HEK293 (cell line): ENCODE measurements around the gene GALNT9.

ENCODE experiments used
- CTCF ChIA-PET: fragments of 350-600 bp; formaldehyde crosslinking; extraction: SDS; loops from one replicate; lab custom pipeline; 2021; ENCODE audit warnings: antibody characterized with exemption; lab: Yijun Ruan, JAX
- POLR2A ChIA-PET: fragments of 300-600 bp; formaldehyde crosslinking; extraction: SDS; loops from one replicate; lab custom pipeline; 2020; ENCODE audit warnings: antibody characterized with exemption, inconsistent platforms; lab: Yijun Ruan, JAX
- H3K27ac ChIP-seq: fragments of 200-500 bp; sonication (Bioruptor generic); 2 replicates; pipeline ENCODE4 v1.5.1; 2014; ENCODE audit warnings: low read depth, low read length, control low read depth, inconsistent platforms; ENCODE audit errors: extremely low read depth
- H3K36me3 ChIP-seq, 2 experiments: fragments of 200-500 bp in 1 of 2; sonication (Bioruptor generic) in 1 of 2; 1 replicate in 1 of 2; 2 replicates in 1 of 2; pipeline ENCODE4 v1.5.1; 2014 to 2017; ENCODE audit warnings: inconsistent platforms in 2 of 2, low read length in 2 of 2; ENCODE audit not compliant: control insufficient read depth in 2 of 2, insufficient read depth in 1 of 2
- H3K4me1 ChIP-seq: fragments of 200-500 bp; sonication (Bioruptor generic); 2 replicates; pipeline ENCODE4 v1.5.1; 2014; ENCODE audit warnings: mild to moderate bottlenecking, low read length, inconsistent platforms; ENCODE audit not compliant: control insufficient read depth, insufficient read depth
- H3K4me3 ChIP-seq: 2 replicates; pipeline ENCODE4 v1.5.1; 2011; ENCODE audit warnings: low read depth, mild to moderate bottlenecking, control low read depth, low read length, moderate library complexity
- H3K9me3 ChIP-seq: fragments of 200-500 bp; sonication (Bioruptor generic); 2 replicates; pipeline ENCODE4 v1.5.1; 2014; ENCODE audit warnings: low read depth, low read length, inconsistent platforms; ENCODE audit not compliant: control insufficient read depth, insufficient read depth
- BCL11B ChIP-seq: fragments of 450-650 bp; formaldehyde crosslinking; IDR thresholded peaks from 2 replicates; pipeline ENCODE4 v1.5.1; 2016; ENCODE audit warnings: low read depth, missing biosample characterization, missing genetic modification characterization
- KLF16 ChIP-seq: fragments of 450-650 bp; formaldehyde crosslinking; IDR thresholded peaks from 2 replicates; pipeline ENCODE4 v1.5.1; 2017; ENCODE audit warnings: missing biosample characterization, missing genetic modification characterization
- PRDM4 ChIP-seq: fragments of 450-650 bp; formaldehyde crosslinking; IDR thresholded peaks from 2 replicates; pipeline ENCODE4 v1.5.1; 2017; ENCODE audit warnings: missing biosample characterization, missing genetic modification characterization
- SP2 ChIP-seq: fragments of 450-650 bp; formaldehyde crosslinking; IDR thresholded peaks from 2 replicates; pipeline ENCODE4 v1.5.1; 2016; ENCODE audit warnings: missing biosample characterization, missing genetic modification characterization
- ZBTB11 ChIP-seq: fragments of 450-650 bp; formaldehyde crosslinking; conservative IDR thresholded peaks from 2 replicates; pipeline ENCODE4 v1.5.1; 2016; ENCODE audit warnings: low read depth, missing biosample characterization, missing genetic modification characterization
- ZEB2 ChIP-seq: fragments of 450-650 bp; formaldehyde crosslinking; IDR thresholded peaks from 2 replicates; pipeline ENCODE4 v1.5.1; 2016; ENCODE audit warnings: missing biosample characterization, missing genetic modification characterization
- ZFP3 ChIP-seq: fragments of 450-650 bp; formaldehyde crosslinking; IDR thresholded peaks from 2 replicates; pipeline ENCODE4 v1.5.1; 2016; ENCODE audit warnings: low read depth, missing biosample characterization, missing genetic modification characterization
- ZIC2 ChIP-seq: fragments of 450-650 bp; formaldehyde crosslinking; IDR thresholded peaks from 2 replicates; pipeline ENCODE4 v1.5.1; 2016; ENCODE audit warnings: missing biosample characterization, missing genetic modification characterization
- ZNF132 ChIP-seq: fragments of 450-650 bp; formaldehyde crosslinking; IDR thresholded peaks from 2 replicates; pipeline ENCODE4 v1.5.1; 2017; ENCODE audit warnings: missing biosample characterization, missing genetic modification characterization, borderline replicate concordance
- ZNF2 ChIP-seq: fragments of 450-650 bp; formaldehyde crosslinking; IDR thresholded peaks from 2 replicates; pipeline ENCODE4 v1.5.1; 2016; ENCODE audit warnings: missing biosample characterization, missing genetic modification characterization
- ZNF202 ChIP-seq: fragments of 450-650 bp; formaldehyde crosslinking; IDR thresholded peaks from 2 replicates; pipeline ENCODE4 v1.5.1; 2016; ENCODE audit warnings: missing biosample characterization, missing genetic modification characterization, borderline replicate concordance
- ZNF292 ChIP-seq: fragments of 450-650 bp; formaldehyde crosslinking; IDR thresholded peaks from 2 replicates; pipeline ENCODE4 v1.5.1; 2016; ENCODE audit warnings: low read depth, missing biosample characterization, missing genetic modification characterization, borderline replicate concordance
- ZNF366 ChIP-seq: fragments of 450-650 bp; formaldehyde crosslinking; conservative IDR thresholded peaks from 2 replicates; pipeline ENCODE4 v1.5.1; 2016; ENCODE audit warnings: missing biosample characterization, missing genetic modification characterization
- ZNF433 ChIP-seq: fragments of 450-650 bp; formaldehyde crosslinking; IDR thresholded peaks from 2 replicates; pipeline ENCODE4 v1.5.1; 2016; ENCODE audit warnings: missing biosample characterization, missing genetic modification characterization, low read depth
- ZNF514 ChIP-seq: fragments of 450-650 bp; formaldehyde crosslinking; IDR thresholded peaks from 2 replicates; pipeline ENCODE4 v1.5.1; 2016; ENCODE audit warnings: missing biosample characterization, missing genetic modification characterization
- ZNF548 ChIP-seq: fragments of 450-650 bp; formaldehyde crosslinking; IDR thresholded peaks from 2 replicates; pipeline ENCODE4 v1.5.1; 2016; ENCODE audit warnings: missing biosample characterization, missing genetic modification characterization
- ZNF585B ChIP-seq: fragments of 450-650 bp; formaldehyde crosslinking; IDR thresholded peaks from 2 replicates; pipeline ENCODE4 v1.5.1; 2016; ENCODE audit warnings: missing biosample characterization, missing genetic modification characterization
- ZNF621 ChIP-seq: fragments of 450-650 bp; formaldehyde crosslinking; IDR thresholded peaks from 2 replicates; pipeline ENCODE4 v1.5.1; 2017; ENCODE audit warnings: missing biosample characterization, missing genetic modification characterization
- ZNF624 ChIP-seq: fragments of 450-650 bp; formaldehyde crosslinking; IDR thresholded peaks from 2 replicates; pipeline ENCODE4 v1.5.1; 2017; ENCODE audit warnings: missing biosample characterization, missing genetic modification characterization
- ZNF626 ChIP-seq: fragments of 450-650 bp; sonication (Bioruptor Pico); formaldehyde crosslinking; IDR thresholded peaks from 2 replicates; pipeline ENCODE4 v1.5.1; 2018; ENCODE audit warnings: missing biosample characterization, missing genetic modification characterization, inconsistent platforms
- ZNF629 ChIP-seq: fragments of 450-650 bp; formaldehyde crosslinking; IDR thresholded peaks from 2 replicates; pipeline ENCODE4 v1.5.1; 2017; ENCODE audit warnings: missing biosample characterization, missing genetic modification characterization
- ZNF664 ChIP-seq: fragments of 450-650 bp; formaldehyde crosslinking; IDR thresholded peaks from 2 replicates; pipeline ENCODE4 v1.5.1; 2016; ENCODE audit warnings: missing biosample characterization, missing genetic modification characterization
- ZSCAN16 ChIP-seq: fragments of 450-650 bp; formaldehyde crosslinking; IDR thresholded peaks from 2 replicates; pipeline ENCODE4 v1.5.1; 2016; ENCODE audit warnings: missing biosample characterization, missing genetic modification characterization

GALNT9 gene

GRCh38 chr12:132345561-132346200 is 16.3 kb upstream of the GALNT9 start:
- CTCF ChIA-PET: interaction anchor here (0.6 kb wide), 1 partner anchor 61 kb away, joined by 3 read pairs; no protein-coding TSS in a partner anchor
- Histone ChIP-seq H3K4me1 (no peaks in the 10 kb centered on the region), H3K36me3 (no peaks in the 10 kb centered on the region), H3K4me3 (no peak overlapping the region), H3K27ac (no peak overlapping the region), H3K9me3 (no peaks in the 10 kb centered on the region)
- TF ChIP-seq ZBTB11 (tag by site-specific recombination) (no peak), ZNF548 (tag by site-specific recombination) (no peak), ZNF366 (tag by site-specific recombination) (no peak), ZFP3 (tag by site-specific recombination) (no peak), ZNF626 (tag by site-specific recombination) (no peak), KLF16 (no peak), ZNF585B (no peak), PRDM4 (no peak), SP2 (tag by site-specific recombination) (no peak), ZNF433 (no peak), ZNF2 (tag by site-specific recombination) (no peak), ZIC2 (tag by site-specific recombination) (no peak), ZNF664 (tag by site-specific recombination) (no peak), ZNF132 (tag by site-specific recombination) (no peak)
- POLR2A ChIA-PET: no interaction called here

- H3K4me1 ChIP-seq: no peaks in the 10 kb centered on the region
- TF ChIP-seq ZNF548 (tag by site-specific recombination) (no peak), ZNF624 (tag by site-specific recombination) (no peak), ZNF514 (tag by site-specific recombination) (no peak), ZNF621 (tag by site-specific recombination) (no peak), BCL11B (no peak), ZEB2 (no peak), ZNF202 (no peak), ZNF626 (tag by site-specific recombination) (no peak), ZNF292 (tag by site-specific recombination) (no peak), ZSCAN16 (no peak), ZNF629 (tag by site-specific recombination) (no peak)
- POLR2A ChIA-PET: no interaction called here
- H3K27ac ChIP-seq: no peak overlapping the region
- CTCF ChIA-PET: no interaction called here
- no peak overlapping the region for H3K4me3 ChIP-seq
- no peaks in the 10 kb centered on the region for H3K36me3 ChIP-seq
- no peaks in the 10 kb centered on the region for H3K9me3 ChIP-seq
Measured at GRCh38 chr12:132345126-132345525, 15.7 kb upstream of the GALNT9 start.
